ENCODE results near the gene IL1R1.

Gene IL1R1

DNA sequence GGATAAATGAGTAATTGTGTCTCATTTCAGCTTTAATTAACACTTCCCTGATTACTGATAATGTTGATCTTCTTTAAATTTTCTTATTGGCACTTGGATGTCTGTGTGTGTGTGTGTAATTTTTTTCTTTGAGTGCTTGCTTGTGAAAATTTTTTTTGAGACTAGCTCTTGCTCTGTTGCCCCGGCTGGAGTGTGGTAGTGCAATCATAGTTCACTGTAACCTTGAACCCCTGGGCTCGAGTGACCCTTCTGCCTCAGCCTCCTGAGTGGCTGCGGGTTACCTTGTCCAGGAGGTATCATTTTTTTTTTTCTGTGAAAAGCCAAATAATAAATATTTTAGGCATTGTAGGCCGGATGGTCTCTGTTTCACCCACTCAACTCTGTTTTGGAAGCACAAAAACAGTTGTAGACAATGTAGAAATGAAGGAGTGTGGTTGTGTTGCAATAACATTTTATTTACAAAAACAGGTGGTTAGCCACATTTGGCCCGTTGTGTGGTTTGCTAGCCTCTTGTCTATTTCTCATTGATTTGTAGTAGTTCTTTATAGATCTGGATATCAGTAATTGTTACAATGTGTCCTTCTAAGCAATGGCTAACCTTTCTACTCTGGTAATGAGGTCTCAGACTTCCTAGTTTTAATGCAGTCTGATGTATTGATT lies 52.2 kb downstream of the IL1R1 start:
- DNase-seq (ENCODE audit: low read depth, low spot score): no peak
- in situ Hi-C loops (cut with HindIII; ENCODE audit: low sequenced_read_pairs): no loop called here
- TF ChIP-seq, protein P1, sequence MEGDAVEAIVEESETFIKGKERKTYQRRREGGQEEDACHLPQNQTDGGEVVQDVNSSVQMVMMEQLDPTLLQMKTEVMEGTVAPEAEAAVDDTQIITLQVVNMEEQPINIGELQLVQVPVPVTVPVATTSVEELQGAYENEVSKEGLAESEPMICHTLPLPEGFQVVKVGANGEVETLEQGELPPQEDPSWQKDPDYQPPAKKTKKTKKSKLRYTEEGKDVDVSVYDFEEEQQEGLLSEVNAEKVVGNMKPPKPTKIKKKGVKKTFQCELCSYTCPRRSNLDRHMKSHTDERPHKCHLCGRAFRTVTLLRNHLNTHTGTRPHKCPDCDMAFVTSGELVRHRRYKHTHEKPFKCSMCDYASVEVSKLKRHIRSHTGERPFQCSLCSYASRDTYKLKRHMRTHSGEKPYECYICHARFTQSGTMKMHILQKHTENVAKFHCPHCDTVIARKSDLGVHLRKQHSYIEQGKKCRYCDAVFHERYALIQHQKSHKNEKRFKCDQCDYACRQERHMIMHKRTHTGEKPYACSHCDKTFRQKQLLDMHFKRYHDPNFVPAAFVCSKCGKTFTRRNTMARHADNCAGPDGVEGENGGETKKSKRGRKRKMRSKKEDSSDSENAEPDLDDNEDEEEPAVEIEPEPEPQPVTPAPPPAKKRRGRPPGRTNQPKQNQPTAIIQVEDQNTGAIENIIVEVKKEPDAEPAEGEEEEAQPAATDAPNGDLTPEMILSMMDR (IDR thresholded peaks at IDR 0.05; ENCODE audit: low read depth, low read length): no peak
- H3K4me3 ChIP-seq (ENCODE audit: low read depth, low read length): no peak overlapping the region

DNA sequence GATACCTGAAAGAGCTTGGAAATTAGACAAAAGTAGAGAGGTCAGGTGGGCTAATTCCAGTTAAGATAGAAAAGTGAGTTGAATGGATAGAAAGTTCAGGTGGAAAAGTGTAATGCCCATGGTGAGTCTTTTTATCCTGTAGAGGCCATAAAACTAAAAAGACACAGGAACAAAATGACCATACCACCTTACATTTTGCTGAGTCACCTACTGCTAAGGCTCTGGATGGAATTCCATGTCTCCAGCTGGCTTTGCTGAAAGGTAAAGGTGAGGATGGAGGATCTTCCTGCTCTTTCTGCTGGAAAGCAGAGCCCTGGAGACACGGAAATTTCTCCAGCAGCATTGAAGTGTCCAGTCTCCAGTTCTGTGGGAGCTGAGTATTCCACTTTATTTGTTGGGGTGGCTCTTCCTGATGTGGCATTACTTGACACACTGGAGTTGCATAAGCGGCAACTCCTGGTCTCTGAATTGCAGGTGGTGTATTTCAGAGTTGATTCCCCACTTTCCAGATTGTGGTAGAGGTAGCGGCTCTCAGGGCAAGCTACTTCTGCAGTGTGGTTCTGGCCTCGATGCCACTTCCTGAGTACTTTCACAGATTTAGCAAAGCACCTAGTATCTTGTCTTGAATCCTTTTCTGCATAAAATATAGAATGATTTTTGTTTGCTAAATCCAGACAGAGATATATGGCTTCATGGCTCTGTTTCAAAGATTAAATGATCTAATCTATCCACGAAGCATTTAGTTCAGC lies 55.0 kb downstream of the IL1R1 start:
- H3K4me3 ChIP-seq (ENCODE audit: low read depth, low read length): no peak overlapping the region
- DNase-seq (ENCODE audit: low read depth, low spot score): no peak
- TF ChIP-seq, protein P1 (IDR thresholded peaks at IDR 0.05; ENCODE audit: low read depth, low read length): no peak
- in situ Hi-C loops (cut with HindIII; ENCODE audit: low sequenced_read_pairs): no loop called here

DNA sequence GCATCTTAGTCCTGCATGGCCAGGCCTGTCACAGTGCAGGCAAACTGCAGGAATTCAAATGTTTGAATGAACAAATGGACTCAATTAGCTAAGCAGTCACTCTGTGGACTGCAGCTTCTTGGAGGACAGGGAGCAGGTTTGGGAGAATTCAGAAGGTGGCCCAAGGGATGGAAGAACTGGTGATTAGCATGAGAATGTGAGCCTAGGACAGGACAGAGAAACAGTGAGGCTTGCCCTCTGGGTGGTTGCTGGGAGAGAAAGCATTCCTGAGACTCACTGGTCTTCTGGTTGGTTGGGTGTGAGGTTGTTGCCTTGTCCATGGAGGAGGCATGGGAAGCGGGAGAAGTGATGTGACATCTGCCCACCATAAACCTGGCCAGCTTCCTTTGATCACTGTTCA lies 58.0 kb downstream of the IL1R1 start:
- TF ChIP-seq, protein P1 (IDR thresholded peaks at IDR 0.05; ENCODE audit: low read depth, low read length): no peak
- no peak for DNase-seq (ENCODE audit: low read depth, low spot score)
- in situ Hi-C loops (cut with HindIII; ENCODE audit: low sequenced_read_pairs): no loop called here
- no peak overlapping the region for H3K4me3 ChIP-seq (ENCODE audit: low read depth, low read length)

DNA sequence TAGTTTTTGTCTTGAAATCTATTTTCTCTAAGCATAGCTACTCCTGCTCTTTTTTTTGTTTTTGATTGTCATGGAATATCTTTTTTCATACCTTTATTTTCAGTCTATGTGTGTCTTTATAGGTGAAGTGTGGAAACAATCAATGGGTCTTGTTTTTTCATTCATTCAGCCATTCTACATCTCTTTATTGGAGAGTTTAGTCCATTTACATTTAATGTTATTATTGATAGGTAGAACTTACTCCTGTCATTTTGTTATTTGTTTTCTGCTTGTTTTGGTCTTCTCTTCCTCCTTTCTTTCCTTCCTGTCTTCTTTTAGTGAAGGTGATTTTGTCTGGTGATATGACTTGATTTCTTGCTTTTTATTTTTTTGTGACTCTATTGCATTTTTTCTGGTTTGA lies 62.1 kb downstream of the IL1R1 start:
- no peak for DNase-seq (ENCODE audit: low read depth, low spot score)
- in situ Hi-C loops (cut with HindIII; ENCODE audit: low sequenced_read_pairs): no loop called here
- TF ChIP-seq, protein P1 (IDR thresholded peaks at IDR 0.05; ENCODE audit: low read depth, low read length): no peak
- no peak overlapping the region for H3K4me3 ChIP-seq (ENCODE audit: low read depth, low read length)

DNA sequence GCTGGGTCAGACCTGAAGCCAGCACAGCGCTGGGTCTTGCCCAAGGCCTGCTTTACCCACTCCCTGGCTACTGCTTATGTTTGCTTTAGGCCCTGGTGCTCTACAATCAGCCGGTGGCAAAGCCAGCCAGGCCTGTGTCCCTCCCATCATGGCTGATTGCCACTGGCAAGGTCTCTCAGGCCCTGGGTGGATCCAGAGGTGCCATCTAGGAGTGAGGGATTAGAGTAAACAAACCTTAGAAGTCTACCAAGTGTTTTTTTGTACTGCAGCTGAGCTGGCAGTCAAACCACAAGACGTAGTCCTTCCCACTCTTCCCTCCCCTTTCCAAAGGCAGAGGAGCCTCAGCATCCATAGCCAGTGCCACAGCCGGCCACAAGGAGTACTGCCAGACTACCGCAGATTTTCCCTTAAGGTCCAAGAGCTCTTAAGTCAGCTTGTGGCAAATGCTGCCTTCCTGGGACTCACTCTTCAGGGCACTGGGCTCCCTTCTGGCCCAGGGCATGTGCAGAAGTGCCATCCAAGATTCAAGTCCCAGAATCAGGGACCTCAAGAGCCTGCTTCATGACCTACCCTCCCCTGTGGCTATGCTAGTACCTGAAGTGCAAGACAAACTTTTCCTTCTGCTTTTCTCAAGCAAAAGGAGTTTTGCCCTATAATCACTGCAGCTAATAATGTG lies 64.3 kb downstream of the IL1R1 start:
- H3K4me3 ChIP-seq (ENCODE audit: low read depth, low read length): no peak overlapping the region
- DNase-seq (ENCODE audit: low read depth, low spot score): no peak
- TF ChIP-seq, protein P1 (IDR thresholded peaks at IDR 0.05; ENCODE audit: low read depth, low read length): no peak
- in situ Hi-C loops (cut with HindIII; ENCODE audit: low sequenced_read_pairs): no loop called here

DNA sequence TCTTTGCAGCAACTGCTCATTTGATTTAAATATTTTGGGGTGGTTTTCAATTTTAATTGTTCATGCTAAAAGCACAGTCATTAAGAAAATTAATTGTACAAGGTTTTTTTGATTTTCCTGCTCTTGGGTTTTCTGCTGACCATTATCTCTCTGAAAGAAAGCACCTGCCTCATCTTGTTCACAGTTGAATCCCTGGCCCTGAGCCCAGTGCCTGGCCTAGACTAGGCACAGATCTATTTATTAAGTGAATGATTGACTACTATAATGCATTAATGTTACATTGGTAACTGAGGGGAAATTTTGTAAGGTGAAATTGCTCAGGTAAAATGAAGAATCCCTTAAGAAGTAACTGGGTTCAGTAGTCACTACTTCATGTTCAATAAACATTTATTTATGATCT lies 66.2 kb downstream of the IL1R1 start:
- H3K4me3 ChIP-seq (ENCODE audit: low read depth, low read length): no peak overlapping the region
- in situ Hi-C loops (cut with HindIII; ENCODE audit: low sequenced_read_pairs): no loop called here
- DNase-seq (ENCODE audit: low read depth, low spot score): no peak
- TF ChIP-seq, protein P1 (IDR thresholded peaks at IDR 0.05; ENCODE audit: low read depth, low read length): no peak
